Hepatocyte (in vitro differentiated cells): Measurements from ENCODE around the gene BCAS1. TPM values are rescaled to one million over a fixed set of nuclear protein-coding genes. Genes with fewer than 3 reads are reported as not detected.
A peak's percentile ranks its signal among the peaks of the same experiment; 100 is the strongest.

Experiments
- DNase-seq: peaks from one replicate; pipeline ENCODE4 v3.0.0-alpha.2; 2016; ENCODE audit warnings: low spot score
- H2AFZ ChIP-seq: fragments of 200-600 bp; sonication (generic); 2 replicates; pipeline ENCODE4 v1.6.0; 2016; ENCODE audit warnings: antibody characterized with exemption, mild to moderate bottlenecking
- H3K27ac ChIP-seq: fragments of 200-600 bp; sonication (generic); 2 replicates; pipeline ENCODE4 v1.5.1; 2016; ENCODE audit warnings: mild to moderate bottlenecking
- H3K27me3 ChIP-seq: fragments of 200-600 bp; sonication (generic); 2 replicates; pipeline ENCODE4 v1.6.1; 2016
- H3K36me3 ChIP-seq: fragments of 200-600 bp; sonication (generic); replicated peaks from 2 replicates; pipeline ENCODE4 v1.5.1; 2016; ENCODE audit warnings: low read depth; ENCODE audit not compliant: insufficient read depth
- H3K4me1 ChIP-seq: fragments of 200-600 bp; sonication (generic); 2 replicates; pipeline ENCODE4 v1.5.1; 2016; ENCODE audit warnings: mild to moderate bottlenecking, moderate library complexity; ENCODE audit not compliant: insufficient read depth
- H3K4me2 ChIP-seq: fragments of 200-600 bp; sonication (generic); 2 replicates; pipeline ENCODE4 v1.6.0; 2016
- H3K4me3 ChIP-seq: fragments of 200-600 bp; sonication (generic); 2 replicates; pipeline ENCODE4 v1.5.1; 2016; ENCODE audit warnings: mild to moderate bottlenecking
- H3K79me2 ChIP-seq: fragments of 200-600 bp; sonication (generic); 2 replicates; pipeline ENCODE4 v1.6.0; 2017; ENCODE audit warnings: mild to moderate bottlenecking
- H3K9me2 ChIP-seq: fragments of 200-600 bp; sonication (generic); replicated peaks from 2 replicates; pipeline ENCODE4 v1.6.0; 2017; ENCODE audit warnings: mild to moderate bottlenecking; ENCODE audit not compliant: insufficient read depth
- H3K9me3 ChIP-seq: fragments of 200-600 bp; sonication (generic); 2 replicates; pipeline ENCODE4 v1.5.1; 2016; ENCODE audit warnings: low read depth, mild to moderate bottlenecking
- H4K20me1 ChIP-seq: fragments of 200-600 bp; sonication (generic); 2 replicates; pipeline ENCODE4 v1.6.0; 2016; ENCODE audit warnings: mild to moderate bottlenecking; ENCODE audit not compliant: insufficient read depth, poor library complexity, severe bottlenecking
- CTCF ChIP-seq: fragments of 200-600 bp; sonication (generic); IDR thresholded peaks from 2 replicates; pipeline ENCODE4 v1.5.1; 2016; ENCODE audit warnings: antibody characterized with exemption, mild to moderate bottlenecking; ENCODE audit not compliant: poor library complexity
- EZH2 ChIP-seq: fragments of 200-600 bp; sonication (generic); IDR thresholded peaks from 2 replicates; pipeline ENCODE4 v1.6.1; 2016; ENCODE audit warnings: antibody characterized with exemption, mild to moderate bottlenecking, borderline replicate concordance
- EZH2phosphoT487 ChIP-seq: fragments of 200-600 bp; sonication (generic); IDR thresholded peaks from one replicate; pipeline ENCODE4 v1.6.1; 2018; ENCODE audit warnings: antibody characterized with exemption, mild to moderate bottlenecking, low read depth, moderate library complexity; ENCODE audit not compliant: unreplicated experiment, severe bottlenecking
- WGBS: methylation state at CpG from one replicate; pipeline ENCODE4 v1.1.6; 2016; ENCODE audit warnings: low lambda C conversion rate; ENCODE audit errors: missing lambda C conversion rate; 5-methylcytosine and 5-hydroxymethylcytosine counted together
- polyA plus RNA-seq: library from polyadenylated mRNA; unstranded; fragments of >200 nt; fragmentation: Nextera tagmentation; extraction: Ambion mirVana; gene quantifications from 2 replicates; pipeline ENCODE4 v1.2.1, GENCODE V29; 2016
- total RNA-seq: library from RNA; depleted of rRNA; stranded (reverse); fragments of >200 nt; gene quantifications from 2 replicates; pipeline ENCODE4 v1.2.3, GENCODE V29; 2014

BCAS1 gene
- total and polyA plus RNA-seq, 2 experiments from 2014 or later: 4.9 to 9.8 TPM

GRCh38 chr20:53929399-53929798 lies 141.0 kb downstream of the BCAS1 start:
- no peaks in the 10 kb centered on the region for H3K36me3 ChIP-seq
- DNase-seq: no peak
- no peaks in the 10 kb centered on the region for H3K79me2 ChIP-seq
- H3K9me3 ChIP-seq: no peaks in the 10 kb centered on the region
- no peak overlapping the region for H2AFZ ChIP-seq
- H3K4me1 ChIP-seq: peaks cover 6% of the 10 kb centered on the region
- H3K4me3 ChIP-seq: no peak overlapping the region
- no peaks in the 10 kb centered on the region for H3K9me2 ChIP-seq
- H3K27ac ChIP-seq: no peak overlapping the region
- H3K27me3 ChIP-seq: no peaks in the 10 kb centered on the region
- H4K20me1 ChIP-seq: no peaks in the 10 kb centered on the region
- 83% methylated on average over 2 of the region's 2 CpGs for WGBS
- no peak overlapping the region for H3K4me2 ChIP-seq
- no peak for TF ChIP-seq EZH2phosphoT487
- TF ChIP-seq EZH2: no peak
- TF ChIP-seq CTCF: no peak

GRCh38 chr20:53927990-53928389 lies 142.4 kb downstream of the BCAS1 start:
- Histone ChIP-seq H4K20me1 (no peaks in the 10 kb centered on the region), H3K27ac (no peak overlapping the region), H3K4me3 (no peak overlapping the region), H3K4me1 (peaks cover 4% of the 10 kb centered on the region), H3K36me3 (no peaks in the 10 kb centered on the region), H3K4me2 (no peak overlapping the region), H3K79me2 (no peaks in the 10 kb centered on the region), H2AFZ (no peak overlapping the region), H3K9me2 (no peaks in the 10 kb centered on the region), H3K9me3 (no peaks in the 10 kb centered on the region), H3K27me3 (no peaks in the 10 kb centered on the region)
- TF ChIP-seq CTCF: no peak
- no peak for TF ChIP-seq EZH2
- no peak for TF ChIP-seq EZH2phosphoT487
- no peak for DNase-seq
- WGBS: 91% methylated on average over 7 of the region's 7 CpGs

- H3K79me2 ChIP-seq: no peaks in the 10 kb centered on the region
- H4K20me1 ChIP-seq: no peaks in the 10 kb centered on the region
- no peaks in the 10 kb centered on the region for H3K9me3 ChIP-seq
- DNase-seq: peak; percentile 78
- no peak for TF ChIP-seq EZH2phosphoT487
- no peak for TF ChIP-seq CTCF
- no peak for TF ChIP-seq EZH2
- peak overlapping the region; percentile 50 for H3K27ac ChIP-seq
- H3K4me1 ChIP-seq: peaks cover 4% of the 10 kb centered on the region
- H3K4me2 ChIP-seq: no peak overlapping the region
- no peaks in the 10 kb centered on the region for H3K36me3 ChIP-seq
- no peak overlapping the region for H3K4me3 ChIP-seq
- no peak overlapping the region for H2AFZ ChIP-seq
- no peaks in the 10 kb centered on the region for H3K27me3 ChIP-seq
- no peaks in the 10 kb centered on the region for H3K9me2 ChIP-seq
- WGBS: 59% methylated on average over 5 of the region's 5 CpGs
Measured at GRCh38 chr20:53926428-53927028, 143.9 kb downstream of the BCAS1 start.
